CD4-positive, alpha-beta T cell treated with Interferon gamma for 1 hour (primary cell): ENCODE measurements around the gene FCGR3A.

Experiments used
- DNase-seq: peaks from one replicate; pipeline ENCODE4 v3.0.0-alpha.2; 2020

The FCGR3A gene

DNA sequence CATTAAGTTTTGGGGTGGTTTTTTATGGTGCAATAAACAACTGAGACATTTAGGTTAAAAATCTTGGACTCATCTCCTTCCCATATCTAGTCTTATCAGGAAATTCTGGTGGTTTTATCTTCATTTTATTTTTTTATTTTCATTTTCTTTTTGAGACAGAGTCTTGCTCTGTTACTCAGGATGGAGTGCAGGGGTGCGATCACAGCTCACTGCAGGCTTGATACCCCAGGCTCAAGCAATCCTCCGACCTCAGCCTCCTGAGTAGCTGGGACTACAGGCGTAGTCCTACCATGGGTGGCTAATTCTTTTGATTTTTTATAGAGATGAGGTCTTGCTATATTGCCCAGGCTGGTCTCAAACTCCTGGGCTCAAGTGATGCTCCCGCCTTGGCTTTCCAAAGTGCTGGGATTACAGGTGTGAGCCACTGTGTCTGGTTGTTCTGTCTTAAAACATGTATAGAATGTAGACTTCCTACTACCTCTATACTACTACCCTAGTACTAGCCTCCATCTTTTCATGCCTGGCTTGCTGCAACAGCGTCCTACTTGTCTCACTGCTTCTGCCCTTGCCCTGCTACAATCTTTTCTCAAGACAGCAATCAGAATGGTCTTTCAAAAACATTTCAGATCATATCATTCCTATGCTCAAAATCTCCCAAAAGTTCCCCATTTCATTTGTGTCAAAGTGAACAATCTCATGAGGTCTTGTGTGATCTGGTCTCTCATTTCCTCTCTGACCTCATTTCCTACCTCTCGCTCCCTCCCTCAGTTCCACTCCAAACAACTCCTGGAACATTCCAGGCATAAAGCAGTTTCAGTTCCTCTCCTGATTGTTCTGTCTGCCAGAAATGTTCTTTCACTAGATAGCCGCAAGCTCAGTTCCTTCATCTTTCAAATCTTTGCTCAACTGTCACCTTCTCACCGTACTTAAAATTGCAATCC is 50.2 kb downstream of the FCGR3A start:
- DNase-seq = no peak

GRCh38 chr1:161498646-161499045 is 51.0 kb downstream of the FCGR3A start:
- DNase-seq = no peak

GRCh38 chr1:161497961-161498360 is 51.7 kb downstream of the FCGR3A start:
- no peak for DNase-seq

GRCh38 chr1:161495490-161495889 is 54.1 kb downstream of the FCGR3A start:
- no peak for DNase-seq

- DNase-seq = no peak
Measured at GRCh38 chr1:161494091-161494735, 55.4 kb downstream of the FCGR3A start.

- no peak for DNase-seq
Measured at GRCh38 chr1:161492827-161493226, 56.8 kb downstream of the FCGR3A start.
